ENCODE results near the gene OR7C1. TPM values are rescaled to one million over a fixed set of nuclear protein-coding genes. Genes with fewer than 3 reads are reported as not detected.
"Not testable (repeated sequence)": the region's sequence is repeated elsewhere in the genome, so short reads cannot be mapped to it uniquely, and the experiment has no call there.

Gene OR7C1
- total RNA-seq, 2 donors from 2014 or later = not detected

GRCh38 chr19:14781713-14782536, 53.1 kb downstream of the OR7C1 start:
- not testable (repeated sequence) for H3K9me3 Mint-ChIP-seq; ATAC-seq (replicated peaks in 1 of 2); H3K4me3 Mint-ChIP-seq; H3K36me3 Mint-ChIP-seq (ENCODE audit: insufficient read depth in 2 of 2); H3K27me3 Mint-ChIP-seq (ENCODE audit: low read depth); H3K27ac Mint-ChIP-seq; DNase-seq
- H3K4me1 Mint-ChIP-seq (ENCODE audit: low read depth) = peaks cover 25% of the 10 kb centered on the region

DNA sequence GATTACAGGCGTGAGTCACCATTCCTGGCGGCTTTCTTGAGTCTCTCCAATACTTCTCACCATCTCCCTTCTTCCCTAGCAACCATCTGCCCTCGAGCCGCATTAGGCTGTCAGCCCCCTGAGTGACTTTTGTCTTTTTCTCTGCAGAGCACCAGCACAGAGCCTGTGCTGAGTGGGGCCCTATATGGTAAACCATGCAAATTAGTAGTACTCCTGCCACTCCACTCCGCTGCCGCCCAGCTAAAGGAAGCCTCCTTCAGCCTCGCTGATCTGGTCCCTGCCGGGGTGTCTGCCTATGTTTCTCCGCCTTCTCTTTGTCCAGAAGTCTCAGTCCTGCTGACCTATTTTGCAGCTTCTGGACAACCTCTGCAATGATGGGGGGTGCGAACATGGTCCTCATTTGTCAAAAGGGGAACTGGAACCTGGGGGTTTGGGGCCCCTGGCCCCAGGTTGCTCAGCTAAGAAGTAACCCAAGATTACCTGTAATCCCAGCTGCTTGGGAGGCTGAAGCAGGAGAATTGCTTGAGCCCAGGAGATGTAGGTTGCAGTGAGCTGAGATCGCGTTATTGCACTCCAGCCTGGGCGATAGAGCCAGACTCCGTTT, 54.3 kb downstream of the OR7C1 start:
- H3K27ac Mint-ChIP-seq; DNase-seq; ATAC-seq (replicated peaks in 1 of 2); H3K4me3 Mint-ChIP-seq; H3K36me3 Mint-ChIP-seq (ENCODE audit: insufficient read depth in 2 of 2); H3K9me3 Mint-ChIP-seq: not testable (repeated sequence)
- Mint-ChIP-seq H3K4me1 (ENCODE audit: low read depth) (peaks cover 20% of the 10 kb centered on the region), H3K27me3 (ENCODE audit: low read depth) (peaks cover 15% of the 10 kb centered on the region)

DNA sequence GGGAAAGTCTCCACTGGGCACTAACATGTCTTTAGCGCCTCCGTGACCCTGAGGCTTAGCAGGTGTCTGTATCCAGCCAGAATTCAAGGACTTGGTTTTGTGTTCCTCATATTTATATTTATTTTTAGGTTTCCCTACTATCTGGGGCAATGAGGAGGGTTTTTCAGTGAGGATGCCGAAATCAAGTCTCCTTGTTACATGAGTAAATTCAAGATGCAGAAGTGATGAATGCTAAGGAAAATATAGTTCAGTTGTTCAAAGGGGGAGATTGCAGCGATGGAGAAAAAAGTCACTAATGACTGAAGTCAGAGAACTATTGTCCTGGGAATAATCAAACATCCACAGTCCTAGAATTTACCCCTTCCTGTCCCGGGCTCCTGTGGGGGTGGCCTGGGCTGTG, 55.8 kb downstream of the OR7C1 start:
- Mint-ChIP-seq H3K27me3 (ENCODE audit: low read depth) (peaks cover 20% of the 10 kb centered on the region), H3K4me1 (ENCODE audit: low read depth) (peaks cover 10% of the 10 kb centered on the region), H3K4me3 (no peak overlapping the region), H3K27ac (no peak overlapping the region), H3K9me3 (peaks cover 0 to 2% of the 10 kb centered on the region in 2 donors), H3K36me3 (ENCODE audit: insufficient read depth in 2 of 2) (no peaks in the 10 kb centered on the region)
- ATAC-seq (replicated peaks in 1 of 2) (no peak), DNase-seq (no peak)

DNA sequence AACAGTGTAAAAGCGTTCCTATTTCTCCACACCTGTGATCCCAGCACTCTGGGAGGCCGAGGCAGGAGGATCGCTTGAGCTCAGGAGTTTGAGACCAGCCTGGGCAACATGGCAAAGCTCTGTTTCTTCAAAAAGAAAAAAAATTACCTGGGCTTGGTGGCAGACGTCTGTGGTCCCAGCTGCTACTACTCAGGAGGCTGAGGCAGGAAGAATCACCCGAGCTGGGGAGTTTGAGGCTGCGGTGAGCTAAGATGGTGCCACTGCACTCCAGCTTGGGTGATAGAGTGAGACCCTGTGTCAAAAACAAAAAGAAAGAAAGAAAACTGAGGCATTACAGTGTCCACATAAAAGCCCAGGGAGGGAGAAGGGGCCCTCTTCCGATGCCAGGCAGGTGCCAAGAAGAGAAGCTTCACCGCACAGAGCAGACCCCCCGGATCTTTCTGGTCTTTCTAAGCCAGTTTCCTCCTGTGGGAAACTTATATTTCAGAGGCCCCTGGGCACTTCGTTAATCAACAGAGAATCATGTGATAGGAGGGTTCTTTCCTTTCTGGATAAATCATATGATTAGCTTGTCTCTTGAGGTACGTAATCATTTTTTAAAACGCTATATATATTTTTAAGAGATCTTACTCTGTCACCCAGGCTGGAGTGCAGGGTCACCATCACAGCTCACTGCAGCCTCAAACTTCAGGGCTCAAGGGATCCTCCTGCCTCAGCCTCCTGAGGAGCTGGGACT, 56.7 kb downstream of the OR7C1 start, which contains the start of gene ADGRE2:
Gene ADGRE2 (minus strand): TSS at position 451 of the 736 bp plus-strand sequence. CDS start 1,804 bp downstream, outside the sequence.
- not testable (repeated sequence) for H3K36me3 Mint-ChIP-seq (ENCODE audit: insufficient read depth in 2 of 2); H3K4me1 Mint-ChIP-seq (ENCODE audit: low read depth); H3K27ac Mint-ChIP-seq; H3K9me3 Mint-ChIP-seq; DNase-seq; ATAC-seq (replicated peaks in 1 of 2)
- Mint-ChIP-seq H3K27me3 (ENCODE audit: low read depth) (peaks cover 20% of the 10 kb centered on the region), H3K4me3 (peak within 1 kb of the TSS in 1 of 2 donors; percentile 27)

DNA sequence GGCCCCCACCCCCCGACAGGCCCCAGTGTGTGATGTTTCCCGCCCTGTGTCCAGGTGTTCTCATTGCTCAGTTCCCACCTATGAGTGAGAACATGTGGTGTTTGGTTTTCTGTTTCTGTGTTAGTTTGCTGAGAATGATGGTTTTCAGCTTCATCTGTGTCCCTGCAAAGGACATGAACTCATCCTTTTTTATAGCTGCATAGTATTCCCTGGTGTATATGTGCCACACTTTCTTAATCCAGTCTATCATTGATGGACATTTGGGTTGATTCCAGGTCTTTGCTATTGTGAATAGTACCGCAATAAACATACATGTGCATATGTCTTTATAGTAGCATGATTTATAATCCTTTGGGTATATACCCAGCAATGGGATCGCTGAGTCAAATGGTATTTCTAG, 57.3 kb downstream of the OR7C1 start:
- not testable (repeated sequence) for H3K9me3 Mint-ChIP-seq; DNase-seq; H3K27ac Mint-ChIP-seq; H3K36me3 Mint-ChIP-seq (ENCODE audit: insufficient read depth in 2 of 2); ATAC-seq (replicated peaks in 1 of 2); H3K4me1 Mint-ChIP-seq (ENCODE audit: low read depth)
- peaks cover 20% of the 10 kb centered on the region for H3K27me3 Mint-ChIP-seq (ENCODE audit: low read depth)
- peak overlapping the region in 1 of 2 donors; percentile 27 for H3K4me3 Mint-ChIP-seq

DNA sequence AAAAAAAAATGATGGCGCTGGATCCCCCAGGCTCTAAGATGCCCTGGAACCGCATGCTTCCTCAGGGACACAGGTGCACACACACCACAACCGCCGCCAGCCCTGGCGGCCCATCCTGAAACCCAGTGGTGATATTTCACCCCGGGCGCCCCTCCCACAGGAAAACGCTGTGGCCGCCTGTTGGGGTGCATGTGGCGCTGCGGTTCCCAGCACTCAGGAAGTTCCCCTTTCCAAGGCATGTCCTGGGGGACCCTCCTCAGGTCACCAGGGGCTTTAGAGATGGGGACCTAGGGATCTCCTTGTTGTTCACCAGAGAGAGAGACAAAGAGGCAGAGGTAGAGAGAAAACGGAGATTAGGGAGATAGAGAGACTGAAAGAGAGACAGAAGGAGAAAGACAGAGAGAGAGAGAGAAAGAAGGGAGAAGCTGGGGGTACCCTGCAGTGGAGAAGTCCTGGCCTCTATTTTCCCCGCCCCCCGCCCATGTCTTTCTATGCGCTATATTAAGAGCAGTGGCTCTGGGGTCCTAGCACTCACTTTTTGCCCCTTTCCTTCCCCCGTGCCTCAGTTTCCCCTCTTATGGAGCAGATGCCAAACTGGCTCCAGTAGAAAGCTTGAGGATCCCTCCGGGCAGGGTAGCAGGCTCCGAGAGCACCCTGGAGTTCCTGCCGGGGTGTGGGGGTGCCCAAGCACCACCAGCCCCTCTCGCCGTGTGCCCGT, 59.0 kb downstream of the OR7C1 start:
- no peak for ATAC-seq (replicated peaks in 1 of 2)
- peak overlapping the region; percentile 62 to 68 for H3K4me3 Mint-ChIP-seq

DNA sequence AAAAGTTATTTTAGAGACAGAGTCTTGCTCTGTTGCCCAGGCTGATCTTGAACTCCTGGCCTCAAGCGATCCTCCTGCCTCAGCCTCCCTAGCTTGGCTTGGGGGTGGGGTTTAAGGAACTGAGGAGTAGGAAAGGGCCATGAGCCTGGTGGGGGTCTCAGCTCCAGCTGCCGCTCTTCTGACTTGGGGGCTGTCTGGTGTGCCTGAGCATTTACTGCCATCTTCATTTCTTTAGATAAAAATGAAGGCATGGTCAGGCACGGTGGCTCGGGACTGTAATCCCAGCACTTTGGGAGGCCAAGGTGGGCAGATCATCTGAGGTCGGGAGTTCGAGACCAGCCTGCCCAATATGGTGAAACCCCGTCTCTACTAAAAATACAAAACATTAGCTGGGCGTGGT, 59.7 kb downstream of the OR7C1 start:
- H3K9me3 Mint-ChIP-seq; H3K4me1 Mint-ChIP-seq (ENCODE audit: low read depth); ATAC-seq (replicated peaks in 1 of 2); DNase-seq; H3K36me3 Mint-ChIP-seq (ENCODE audit: insufficient read depth in 2 of 2); H3K27ac Mint-ChIP-seq: not testable (repeated sequence)
- Mint-ChIP-seq H3K4me3 (peak overlapping the region; percentile 62 to 68), H3K27me3 (ENCODE audit: low read depth) (peaks cover 20% of the 10 kb centered on the region)

More for the DNA sequence above, 59.0 kb downstream of the OR7C1 start:
- no peak overlapping the region for H3K27ac Mint-ChIP-seq
- DNase-seq = no peak
- peaks cover 0 to 2% of the 10 kb centered on the region in 2 donors for H3K9me3 Mint-ChIP-seq
- no peaks in the 10 kb centered on the region for H3K36me3 Mint-ChIP-seq (ENCODE audit: insufficient read depth in 2 of 2)
- H3K27me3 Mint-ChIP-seq (ENCODE audit: low read depth) = peaks cover 20% of the 10 kb centered on the region
- H3K4me1 Mint-ChIP-seq (ENCODE audit: low read depth) = peaks cover 10% of the 10 kb centered on the region

- H3K9me3 Mint-ChIP-seq = peaks cover 0 to 2% of the 10 kb centered on the region in 2 donors
- H3K4me1 Mint-ChIP-seq (ENCODE audit: low read depth) = peaks cover 10% of the 10 kb centered on the region
- ATAC-seq (replicated peaks in 1 of 2) (no peak), DNase-seq (no peak)
- H3K27me3 Mint-ChIP-seq (ENCODE audit: low read depth) = peaks cover 19% of the 10 kb centered on the region
- no peak overlapping the region for H3K27ac Mint-ChIP-seq
- H3K4me3 Mint-ChIP-seq = no peak overlapping the region
- no peaks in the 10 kb centered on the region for H3K36me3 Mint-ChIP-seq (ENCODE audit: insufficient read depth in 2 of 2)
These were observed 60.6 kb downstream of the OR7C1 start for GRCh38 chr19:14774373-14774772.

GRCh38 chr19:14773722-14774121, 61.3 kb downstream of the OR7C1 start:
- not testable (repeated sequence) for DNase-seq; H3K9me3 Mint-ChIP-seq; H3K36me3 Mint-ChIP-seq (ENCODE audit: insufficient read depth in 2 of 2); H3K4me3 Mint-ChIP-seq; ATAC-seq (replicated peaks in 1 of 2); H3K27ac Mint-ChIP-seq; H3K4me1 Mint-ChIP-seq (ENCODE audit: low read depth)
- peaks cover 12% of the 10 kb centered on the region for H3K27me3 Mint-ChIP-seq (ENCODE audit: low read depth)

- ATAC-seq (replicated peaks in 1 of 2) (no peak), DNase-seq (no peak)
- H3K9me3 Mint-ChIP-seq = peaks cover 0 to 2% of the 10 kb centered on the region in 2 donors
- no peak overlapping the region for H3K4me3 Mint-ChIP-seq
- H3K27ac Mint-ChIP-seq = no peak overlapping the region
- H3K36me3 Mint-ChIP-seq (ENCODE audit: insufficient read depth in 2 of 2) = no peaks in the 10 kb centered on the region
- peaks cover 10% of the 10 kb centered on the region for H3K4me1 Mint-ChIP-seq (ENCODE audit: low read depth)
- peaks cover 11% of the 10 kb centered on the region for H3K27me3 Mint-ChIP-seq (ENCODE audit: low read depth)
These were observed 62.0 kb downstream of the OR7C1 start for GRCh38 chr19:14772995-14773394.

GRCh38 chr19:14772467-14772866, 62.5 kb downstream of the OR7C1 start:
- Mint-ChIP-seq H3K36me3 (ENCODE audit: insufficient read depth in 2 of 2) (no peaks in the 10 kb centered on the region), H3K27me3 (ENCODE audit: low read depth) (peaks cover 11% of the 10 kb centered on the region), H3K27ac (no peak overlapping the region), H3K4me1 (ENCODE audit: low read depth) (peaks cover 10% of the 10 kb centered on the region), H3K4me3 (no peak overlapping the region), H3K9me3 (no peaks in the 10 kb centered on the region)
- ATAC-seq (replicated peaks in 1 of 2) (no peak), DNase-seq (no peak)

GRCh38 chr19:14770944-14771839, 63.8 kb downstream of the OR7C1 start:
- Mint-ChIP-seq H3K27me3 (ENCODE audit: low read depth) (peaks cover 14% of the 10 kb centered on the region), H3K36me3 (ENCODE audit: insufficient read depth in 2 of 2) (no peaks in the 10 kb centered on the region), H3K9me3 (no peaks in the 10 kb centered on the region), H3K4me1 (ENCODE audit: low read depth) (peaks cover 9% of the 10 kb centered on the region), H3K27ac (no peak overlapping the region), H3K4me3 (no peak overlapping the region)
- ATAC-seq (replicated peaks in 1 of 2) (no peak), DNase-seq (no peak)

All from activated T-cell treated with anti-CD3 and anti-CD28 coated beads, Interleukin-2, amount 50 U/mL, for 72 hours (primary cell).